DMS53 (cell line): ENCODE data around the gene KCNQ5.
"Not testable (repeated sequence)": the region's sequence is repeated elsewhere in the genome, so short reads cannot be mapped to it uniquely, and the experiment has no call there.

Experiments used
- DNase-seq: peaks from one replicate; lab custom pipeline; 2025; lab: John Stamatoyannopoulos, UW

Gene KCNQ5

GRCh38 chr6:72844614-72845013 is 222.8 kb downstream of the KCNQ5 start:
- DNase-seq = no peak

- DNase-seq = no peak
These were observed 227.5 kb downstream of the KCNQ5 start for GRCh38 chr6:72849346-72849745.

- DNase-seq = no peak
These were observed 228.2 kb downstream of the KCNQ5 start for GRCh38 chr6:72850040-72850439.

- DNase-seq = peak; percentile 94
These were observed 228.6 kb downstream of the KCNQ5 start for GRCh38 chr6:72850469-72850868.

GRCh38 chr6:72855471-72855870 is 233.6 kb downstream of the KCNQ5 start:
- no peak for DNase-seq

DNA sequence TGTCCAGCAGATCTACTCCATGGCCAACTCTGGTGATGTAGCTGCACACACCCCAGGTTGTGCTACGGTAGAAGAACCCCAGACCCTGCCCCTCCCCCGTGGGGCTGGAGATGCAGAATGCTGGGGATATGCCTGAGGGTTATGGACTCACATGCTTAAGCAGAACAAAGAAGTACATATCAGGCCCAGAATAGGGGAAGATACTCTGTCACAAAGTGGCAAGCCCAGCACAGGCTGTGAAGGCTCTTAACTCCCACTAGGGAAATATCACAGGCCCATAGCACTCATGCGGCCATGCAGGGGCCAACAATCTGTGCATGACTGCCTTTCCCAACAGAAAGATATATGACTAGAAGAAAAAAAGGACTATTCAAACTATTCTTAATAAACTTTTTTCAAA is 234.9 kb downstream of the KCNQ5 start:
- no peak for DNase-seq

DNA sequence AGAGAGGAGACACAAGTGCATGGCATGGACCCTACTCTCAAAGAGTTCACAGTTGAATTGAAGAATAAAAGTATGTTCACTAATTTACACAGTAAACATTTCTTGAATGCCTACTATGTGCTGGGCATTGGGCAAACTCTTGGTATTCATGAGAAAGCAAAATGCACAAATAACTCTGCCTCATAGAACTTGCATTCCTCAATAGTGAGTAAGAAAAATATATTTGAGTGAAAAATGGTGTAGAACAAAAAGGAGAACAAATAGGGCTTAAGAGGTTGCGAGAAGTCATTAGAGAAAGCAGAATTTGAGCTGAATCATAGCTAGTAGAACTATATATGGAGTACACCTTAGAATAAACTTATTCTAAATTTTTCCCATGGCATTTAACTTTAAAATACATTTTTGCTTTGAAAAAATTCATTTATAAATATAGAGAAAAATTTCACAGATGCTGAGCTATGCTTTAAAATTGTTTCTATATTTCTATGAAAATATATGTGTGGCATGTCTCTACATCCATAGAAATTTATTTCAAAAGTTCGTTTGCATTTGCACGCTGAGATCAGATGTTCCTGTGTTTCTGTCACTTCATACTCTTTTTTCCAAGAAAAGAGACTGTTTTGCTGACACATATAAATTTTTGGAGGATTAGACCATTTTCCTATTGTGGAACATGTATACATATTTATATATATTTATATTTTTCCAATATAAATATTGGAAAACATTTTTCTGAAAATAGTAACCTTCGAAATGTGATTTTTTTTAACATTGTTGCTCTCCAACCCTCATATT is 236.1 kb downstream of the KCNQ5 start:
- no peak for DNase-seq

DNA sequence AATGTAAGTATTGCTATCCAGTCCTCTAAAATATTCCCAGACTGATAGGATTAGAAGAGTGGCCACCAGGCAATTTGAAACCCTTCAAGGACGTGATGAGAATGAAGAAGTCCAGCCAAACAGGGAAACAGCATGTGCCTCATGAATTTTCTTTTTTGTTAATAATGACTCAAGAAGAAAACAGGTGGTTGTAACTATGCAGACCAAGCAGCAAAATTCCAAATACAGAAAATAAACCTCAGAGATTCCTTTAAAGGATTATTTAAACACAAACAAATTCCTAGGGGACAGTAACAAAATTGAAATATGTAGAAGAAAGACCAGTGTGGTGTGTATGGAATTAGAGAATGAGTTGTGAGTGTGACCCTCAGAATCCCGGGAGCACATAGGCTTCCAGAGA is 239.2 kb downstream of the KCNQ5 start:
- no peak for DNase-seq

- DNase-seq = peak; percentile 35
These were observed 240.1 kb downstream of the KCNQ5 start for GRCh38 chr6:72861935-72862432.

DNA sequence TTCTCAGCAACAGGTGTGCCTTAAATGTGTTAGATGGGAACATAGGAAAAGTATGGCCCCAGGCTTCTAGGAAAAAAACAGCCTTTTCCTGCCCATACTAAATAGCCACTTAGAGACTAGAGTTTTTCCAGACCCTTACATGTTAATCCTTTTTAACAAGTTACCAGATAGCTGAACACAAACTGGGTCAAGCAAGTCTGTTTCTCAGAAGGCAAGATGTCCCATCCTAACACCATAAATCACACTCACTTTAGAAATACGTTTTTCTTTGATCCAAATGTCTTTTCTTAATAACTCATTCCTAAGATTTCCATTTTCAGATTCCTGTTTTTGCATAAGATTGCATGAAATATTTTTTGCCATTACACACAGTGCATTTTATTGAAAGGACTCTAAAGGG is 241.3 kb downstream of the KCNQ5 start:
- DNase-seq = no peak

GRCh38 chr6:72864236-72864635 is 242.4 kb downstream of the KCNQ5 start:
- peak; percentile 20 for DNase-seq

GRCh38 chr6:72864799-72865198 is 242.9 kb downstream of the KCNQ5 start:
- peak; percentile 81 for DNase-seq

- DNase-seq = peak; percentile 50
These were observed 243.6 kb downstream of the KCNQ5 start for GRCh38 chr6:72865467-72865866.

GRCh38 chr6:72869621-72870020 is 247.8 kb downstream of the KCNQ5 start:
- no peak for DNase-seq

- no peak for DNase-seq
These were observed 251.6 kb downstream of the KCNQ5 start for GRCh38 chr6:72873433-72873832.

DNA sequence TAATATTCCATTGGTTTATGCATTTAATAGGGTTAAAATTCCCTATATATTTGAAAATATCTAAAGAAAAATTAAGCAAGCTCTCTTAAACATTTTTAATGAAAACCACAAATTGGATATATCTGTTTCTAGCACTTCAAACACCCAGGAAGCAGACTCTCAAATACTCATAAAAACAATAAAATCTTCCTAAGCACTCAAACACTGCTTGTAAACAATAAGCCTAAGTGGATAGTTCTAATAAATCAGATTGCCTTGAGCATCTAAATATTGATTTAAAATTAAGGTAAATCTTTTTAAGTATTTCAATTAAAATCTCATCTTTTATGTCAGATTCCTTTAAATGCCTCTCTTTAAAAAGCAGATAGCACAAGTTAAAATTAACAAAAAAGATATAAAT is 254.4 kb downstream of the KCNQ5 start:
- DNase-seq = no peak

DNA sequence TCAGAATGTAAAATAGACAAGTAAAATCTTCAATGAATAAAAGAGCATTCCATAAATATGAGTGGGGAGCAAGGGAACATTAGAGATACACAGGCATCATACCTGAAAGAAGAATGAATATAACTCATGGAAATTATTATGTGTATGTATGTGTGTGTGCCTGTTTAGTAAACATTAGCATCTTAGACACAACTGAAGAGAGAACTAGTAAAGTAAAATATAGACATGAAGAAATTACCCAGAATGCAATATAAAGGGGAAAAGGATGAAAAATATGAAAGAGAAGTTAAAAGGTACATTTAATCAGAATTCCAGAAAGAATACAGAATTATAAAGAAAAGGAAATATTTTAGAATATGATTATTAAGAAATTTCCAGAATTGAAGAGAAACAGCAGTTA is 264.3 kb downstream of the KCNQ5 start:
- no peak for DNase-seq

DNA sequence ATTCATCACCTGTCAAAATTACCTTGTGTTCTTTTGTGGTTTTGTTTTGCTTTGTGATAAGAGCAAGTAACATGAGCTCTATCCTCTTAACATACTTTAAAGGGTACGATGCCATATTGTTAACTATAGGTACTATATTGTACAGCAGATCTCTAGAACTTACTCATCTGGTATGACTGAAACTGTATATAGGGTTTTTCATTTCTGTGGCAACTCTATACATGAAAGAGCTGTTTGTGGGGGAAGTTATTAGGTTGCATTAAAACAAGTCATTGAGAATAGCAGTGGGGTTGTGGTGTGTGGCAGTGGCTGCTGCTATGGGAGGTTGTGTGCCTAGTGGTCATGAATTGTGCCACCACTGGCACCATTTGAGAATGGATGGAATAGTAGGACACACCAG is 268.4 kb downstream of the KCNQ5 start:
- no peak for DNase-seq

DNA sequence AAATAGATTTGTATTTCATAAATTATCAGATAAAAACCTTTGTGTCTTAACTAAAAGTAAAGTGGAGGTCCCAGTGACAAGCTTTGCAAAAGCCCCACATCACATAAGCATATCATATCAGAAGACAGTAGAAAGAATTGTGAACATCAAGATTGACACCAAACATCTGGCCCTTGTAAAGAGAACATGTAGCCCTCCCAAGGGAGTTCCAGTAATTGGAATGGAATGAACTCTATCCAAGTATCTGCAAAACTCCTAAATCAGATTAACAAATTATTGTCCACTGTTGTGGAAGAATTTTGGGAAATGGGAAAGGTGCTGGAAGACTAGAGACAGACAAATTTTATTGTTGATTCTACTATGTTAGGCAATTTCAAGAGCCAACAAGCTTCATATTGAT is 268.8 kb downstream of the KCNQ5 start:
- DNase-seq = no peak

DNA sequence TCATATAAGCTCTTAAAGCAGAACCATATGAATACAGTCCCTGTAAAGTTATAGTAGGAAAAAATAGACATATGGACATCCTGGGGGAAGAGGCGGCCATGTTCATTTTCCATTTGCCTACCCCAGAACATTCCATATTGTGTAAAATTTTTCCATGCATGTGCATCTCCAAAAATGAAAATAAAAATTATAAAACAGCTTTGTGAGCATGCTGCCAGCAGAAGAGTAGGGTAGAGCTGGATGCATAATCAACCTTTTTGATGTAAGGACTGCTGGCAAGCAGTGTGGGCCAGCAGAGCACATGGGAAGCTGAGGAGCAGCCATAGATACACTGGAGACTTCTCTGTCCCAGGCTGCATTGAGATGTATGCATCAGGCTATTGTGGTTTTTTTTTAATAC is 271.0 kb downstream of the KCNQ5 start:
- no peak for DNase-seq

- peak; percentile 97 for DNase-seq
These were observed 272.2 kb downstream of the KCNQ5 start for GRCh38 chr6:72894091-72894490.

DNA sequence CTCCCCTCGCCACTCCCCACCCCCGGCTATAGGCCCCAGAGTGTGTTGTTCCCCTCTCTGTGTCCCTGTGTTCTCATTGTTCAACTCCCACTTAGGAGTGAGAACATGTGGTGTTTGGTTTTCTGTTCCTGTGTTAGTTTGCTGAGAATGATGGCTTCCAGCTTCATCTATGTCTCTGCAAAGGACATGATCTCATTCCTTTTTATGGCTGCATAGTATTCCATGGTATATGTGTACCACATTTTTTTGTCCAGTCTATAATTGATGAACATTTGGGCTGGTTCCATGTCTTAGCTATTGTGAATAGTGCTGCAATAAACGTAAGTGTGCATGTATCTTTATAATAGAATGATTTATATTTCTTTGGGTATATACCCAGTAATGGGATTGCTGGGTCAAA is 276.4 kb downstream of the KCNQ5 start:
- DNase-seq = not testable (repeated sequence)

GRCh38 chr6:72905705-72906478 is 284.0 kb downstream of the KCNQ5 start:
- DNase-seq = peak; percentile 32
